K562 (cell line): Measurements from ENCODE around the gene CEMIP. TPM values are rescaled to one million over a fixed set of nuclear protein-coding genes. Genes with fewer than 3 reads are reported as not detected.
A peak's percentile ranks its signal among the peaks of the same experiment; 100 is the strongest.

Experiments used
- BACH1 ChIP-seq: fragments of 200-800 bp; sonication (Bioruptor generic); IDR thresholded peaks from 2 replicates; pipeline ENCODE4 v1.6.1; 2016; ENCODE audit warnings: missing genetic modification characterization, missing compliant biosample characterization
- BCL6 ChIP-seq: fragments of 250-450 bp; sonication (Bioruptor Pico); IDR thresholded peaks from 2 replicates; pipeline ENCODE4 v1.4.0; 2020
- CSDE1 ChIP-seq, 2 experiments: fragments of 450-650 bp; IDR thresholded peaks; 2 replicates each; pipeline ENCODE4 v1.6.1; 2016; ENCODE audit warnings: mild to moderate bottlenecking in 1 of 2
- E4F1 ChIP-seq: fragments of 250-450 bp; sonication (Bioruptor Pico); IDR thresholded peaks from 2 replicates; pipeline ENCODE4 v1.5.0; 2021; ENCODE audit warnings: mild to moderate bottlenecking, borderline replicate concordance
- ELF4 ChIP-seq: fragments of 450-650 bp; formaldehyde crosslinking; IDR thresholded peaks from 2 replicates; pipeline ENCODE4 v1.4.0; 2022; ENCODE audit warnings: missing genetic modification characterization
- EP300 ChIP-seq: IDR thresholded peaks from 2 replicates; pipeline ENCODE4 v1.6.1; 2012; ENCODE audit warnings: low read length, improper control_type of control experiment
- EZH2 ChIP-seq: IDR thresholded peaks from 2 replicates; pipeline ENCODE4 v1.6.1; 2012; ENCODE audit warnings: low read depth, mild to moderate bottlenecking, inconsistent platforms, low read length, borderline replicate concordance
- KLF1 ChIP-seq: fragments of 450-650 bp; IDR thresholded peaks from 2 replicates; pipeline ENCODE4 v1.6.1; 2016; ENCODE audit warnings: missing genetic modification characterization, missing compliant biosample characterization
- L3MBTL2 ChIP-seq: fragments of 450-650 bp; IDR thresholded peaks from 2 replicates; pipeline ENCODE4 v1.6.1; 2016; ENCODE audit warnings: mild to moderate bottlenecking, moderate library complexity
- NCOA4 ChIP-seq: fragments of 450-650 bp; IDR thresholded peaks from 2 replicates; pipeline ENCODE4 v1.6.1; 2018; ENCODE audit warnings: mild to moderate bottlenecking; ENCODE audit not compliant: partially characterized antibody
- RERE ChIP-seq: sonication (generic); formaldehyde crosslinking; IDR thresholded peaks from 2 replicates; pipeline ENCODE4 v1.8.0; 2023; ENCODE audit warnings: missing genetic modification reagents, mild to moderate bottlenecking, borderline replicate concordance
- SMAD1 ChIP-seq: fragments of 150-350 bp; IDR thresholded peaks from 2 replicates; pipeline ENCODE4 v1.6.1; 2014; ENCODE audit warnings: low read length, low read depth; ENCODE audit not compliant: partially characterized antibody
- SMAD4 ChIP-seq: fragments of 250-450 bp; sonication (Bioruptor Pico); conservative IDR thresholded peaks from 2 replicates; pipeline ENCODE4 v1.8.0; 2021; ENCODE audit warnings: inconsistent platforms, mild to moderate bottlenecking, moderate library complexity
- SMARCC2 ChIP-seq: fragments of 450-650 bp; IDR thresholded peaks from 2 replicates; pipeline ENCODE4 v1.6.1; 2017; ENCODE audit warnings: antibody characterized with exemption, moderate library complexity, mild to moderate bottlenecking, low read depth
- TAF15 ChIP-seq: fragments of 200-400 bp; formaldehyde crosslinking; IDR thresholded peaks from 2 replicates; pipeline ENCODE4 v1.6.1; 2017; ENCODE audit warnings: mild to moderate bottlenecking, low read depth, low read length, moderate library complexity
- YY1 ChIP-seq, 3 experiments: IDR thresholded peaks; 2 replicates each; pipeline ENCODE4 v1.6.1; 2011; ENCODE audit warnings: low read length in 2 of 3, mild to moderate bottlenecking in 2 of 3, moderate library complexity in 2 of 3, borderline replicate concordance in 1 of 3, control low read depth in 1 of 3, low read depth in 1 of 3; ENCODE audit not compliant: insufficient read depth in 3 of 3, insufficient replicate concordance in 2 of 3, control insufficient read depth in 1 of 3, insufficient read length in 1 of 3; ENCODE audit errors: extremely low read depth in 1 of 3
- ZNF175 ChIP-seq: fragments of 200-800 bp; sonication (Bioruptor generic); IDR thresholded peaks from 2 replicates; pipeline ENCODE4 v1.6.1; 2016; ENCODE audit warnings: low read depth, mild to moderate bottlenecking, missing genetic modification characterization, missing compliant biosample characterization
- ZNF24 ChIP-seq: fragments of 450-650 bp; IDR thresholded peaks from 2 replicates; pipeline ENCODE4 v1.6.1; 2016
- ZNF77 ChIP-seq: fragments of 250-450 bp; sonication (Bioruptor Pico); IDR thresholded peaks from 2 replicates; pipeline ENCODE4 v1.5.0; 2020
- polyA plus RNA-seq, 8 experiments: library from polyadenylated mRNA; depleted of rRNA in 4 of 8; stranded (reverse) in 5 of 8; unstranded in 3 of 8; fragments of >200 nt; fragmentation: Nextera tagmentation in 2 of 8; fragmentation: Illumina TruSeq in 1 of 8; extraction: Ambion mirVana in 2 of 8; extraction: Trizol in 1 of 8; gene quantifications; 2 replicates each; pipeline versions ENCODE4 v1.2.1 to v1.2.3, GENCODE V29; 2011 to 2014; ENCODE audit warnings: inconsistent platforms in 1 of 8, missing spikeins in 1 of 8
- total RNA-seq, 7 experiments: library from RNA; depleted of rRNA in 6 of 7; stranded (reverse); fragments of >200 nt in 6 of 7; fragmentation: Illumina TruSeq in 2 of 7; extraction: Trizol in 2 of 7; gene quantifications; 2 replicates each; pipeline versions ENCODE4 v1.2.1 to v1.2.3, GENCODE V29; 2011 to 2021; ENCODE audit warnings: low replicate concordance in 1 of 7

Gene CEMIP
- total and polyA plus RNA-seq, 9 of the 15 experiments (the other 6 are each of a cell fraction or from before 2014, with no cell fraction given), result 0.33 TPM; not detected in 8

GRCh38 chr15:80769829-80770705 is 9.1 kb upstream of the CEMIP start (continued):
- TF ChIP-seq EZH2, result no peak
- TF ChIP-seq BACH1 (tag), result peak; percentile 86
- no peak for TF ChIP-seq ZNF77 (CRISPR knock-in tag)
- TF ChIP-seq RERE (CRISPR knock-in tag), result no peak
- 0 out of 2 replicates have a peak, but pooled peaks have one; percentile 47 for TF ChIP-seq KLF1 (tag)
- TF ChIP-seq SMAD1, result no peak
- peak; percentile 36 for TF ChIP-seq SMAD4 (CRISPR knock-in tag)
- no peak for TF ChIP-seq E4F1
- no peak for TF ChIP-seq TAF15
- TF ChIP-seq CSDE1 (IDR thresholded peaks at IDR 0.05), result no peak
- TF ChIP-seq BCL6 (CRISPR knock-in tag), result 0 out of 2 replicates have a peak, but pooled peaks have one; percentile 64
- TF ChIP-seq L3MBTL2, result no peak
- no peak for TF ChIP-seq ZNF24
- TF ChIP-seq EP300, result no peak
- no peak for TF ChIP-seq NCOA4
- no peak for TF ChIP-seq ELF4
- peak; percentile 98 for TF ChIP-seq ZNF175
- no peak for TF ChIP-seq SMARCC2
- TF ChIP-seq YY1 (IDR thresholded peaks at IDR 0.05; ENCODE audit: borderline replicate concordance in 1 of 3, control insufficient read depth in 1 of 3, extremely low read depth in 1 of 3, insufficient read depth in 3 of 3, insufficient read length in 1 of 3, insufficient replicate concordance in 2 of 3, low read depth in 1 of 3, low read length in 2 of 3), result peak in 1 of 3 experiments; percentile 43
